ENCODE measurements around the gene SH3BP1. TPM values are rescaled to one million over a fixed set of nuclear protein-coding genes. Genes with fewer than 3 reads are reported as not detected.
"Not testable (repeated sequence)": the region's sequence is repeated elsewhere in the genome, so short reads cannot be mapped to it uniquely, and the experiment has no call there.

The SH3BP1 gene
- total RNA-seq, 1 experiment from 2014 or later: 60.5 TPM

DNA sequence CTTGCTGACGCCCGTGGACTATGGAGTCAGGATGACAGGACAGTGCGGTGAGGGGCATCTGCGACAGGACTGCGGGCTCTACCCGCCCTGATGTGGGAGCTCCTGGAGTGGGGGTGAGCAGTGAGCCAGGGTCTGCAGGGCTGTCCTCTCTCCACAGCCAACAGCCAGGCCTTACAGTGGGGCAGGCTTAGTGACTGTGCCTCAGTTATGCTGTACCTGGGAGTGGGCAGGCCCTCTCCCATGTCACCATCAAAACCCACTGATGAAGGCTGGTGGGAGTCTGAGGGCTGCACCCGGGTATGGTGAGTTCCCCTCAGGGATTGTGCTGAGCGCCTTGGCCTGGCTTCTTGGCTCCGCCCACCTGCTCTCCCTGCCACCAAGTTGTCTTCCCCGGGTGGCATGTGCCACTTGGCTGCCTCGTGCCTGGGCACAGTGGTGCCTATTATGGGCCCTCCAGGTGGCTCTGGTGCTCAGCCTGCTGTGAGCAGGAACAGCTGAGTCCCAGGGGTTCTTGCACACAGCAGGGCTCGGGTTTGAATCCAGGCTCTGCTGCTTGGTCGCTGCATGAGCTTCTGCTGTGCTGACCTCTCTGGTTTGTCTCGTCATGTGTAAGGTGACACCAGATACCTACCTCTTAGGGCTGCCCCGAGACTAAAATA, 53.3 kb downstream of the SH3BP1 start:
- POLR2A ChIA-PET (ENCODE audit: unreplicated experiment): no interaction called here
- Histone ChIP-seq H4K20me1 (ENCODE audit: insufficient read depth) (peaks cover 11% of the 10 kb centered on the region; the same call in 1 of the 2 replicates), H3K36me3 (ENCODE audit: low read depth) (peaks cover 36% of the 10 kb centered on the region), H3F3A (ENCODE audit: insufficient read depth, low read depth) (peaks cover 51% of the 10 kb centered on the region), H3K9me3 (ENCODE audit: insufficient read depth, low read depth) (no peaks in the 10 kb centered on the region), H3K27ac (no peak overlapping the region), H3K4me2 (no peak overlapping the region), H2AFZ (no peak overlapping the region), H3K4me1 (replicated peaks; ENCODE audit: insufficient read depth) (peaks cover 36% of the 10 kb centered on the region), H3K4me3 (no peak overlapping the region), H3K79me2 (ENCODE audit: low read depth) (peaks cover 22% of the 10 kb centered on the region), H3K27me3 (ENCODE audit: insufficient read depth, low read depth) (no peaks in the 10 kb centered on the region), H3K9me2 (ENCODE audit: insufficient read depth) (no peaks in the 10 kb centered on the region)
- DNase-seq: no peak
- no TSS peak for BruUV-seq (replicated peaks)
- intact Hi-C loops (cut with micrococcal nuclease; ENCODE audit: unreplicated experiment): no loop called here
- no peak for TF ChIP-seq EZH2 (IDR thresholded peaks at IDR 0.05; ENCODE audit: low read depth)
- TF ChIP-seq, protein P1, sequence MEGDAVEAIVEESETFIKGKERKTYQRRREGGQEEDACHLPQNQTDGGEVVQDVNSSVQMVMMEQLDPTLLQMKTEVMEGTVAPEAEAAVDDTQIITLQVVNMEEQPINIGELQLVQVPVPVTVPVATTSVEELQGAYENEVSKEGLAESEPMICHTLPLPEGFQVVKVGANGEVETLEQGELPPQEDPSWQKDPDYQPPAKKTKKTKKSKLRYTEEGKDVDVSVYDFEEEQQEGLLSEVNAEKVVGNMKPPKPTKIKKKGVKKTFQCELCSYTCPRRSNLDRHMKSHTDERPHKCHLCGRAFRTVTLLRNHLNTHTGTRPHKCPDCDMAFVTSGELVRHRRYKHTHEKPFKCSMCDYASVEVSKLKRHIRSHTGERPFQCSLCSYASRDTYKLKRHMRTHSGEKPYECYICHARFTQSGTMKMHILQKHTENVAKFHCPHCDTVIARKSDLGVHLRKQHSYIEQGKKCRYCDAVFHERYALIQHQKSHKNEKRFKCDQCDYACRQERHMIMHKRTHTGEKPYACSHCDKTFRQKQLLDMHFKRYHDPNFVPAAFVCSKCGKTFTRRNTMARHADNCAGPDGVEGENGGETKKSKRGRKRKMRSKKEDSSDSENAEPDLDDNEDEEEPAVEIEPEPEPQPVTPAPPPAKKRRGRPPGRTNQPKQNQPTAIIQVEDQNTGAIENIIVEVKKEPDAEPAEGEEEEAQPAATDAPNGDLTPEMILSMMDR (conservative IDR thresholded peaks at IDR 0.05): no peak
- CTCF ChIA-PET: interaction anchor here (0.6 kb wide), 1 partner anchor 85 kb away, joined by 3 read pairs; no protein-coding TSS in a partner anchor

GRCh38 chr22:37694131-37694530, 54.7 kb downstream of the SH3BP1 start:
- H3K9me3 ChIP-seq (ENCODE audit: insufficient read depth, low read depth); BruUV-seq (replicated peaks); intact Hi-C loops (cut with micrococcal nuclease; ENCODE audit: unreplicated experiment); H3K4me3 ChIP-seq; H3K9me2 ChIP-seq (ENCODE audit: insufficient read depth); H3K79me2 ChIP-seq (ENCODE audit: low read depth); H3K4me2 ChIP-seq; H3K27me3 ChIP-seq (ENCODE audit: insufficient read depth, low read depth); H2AFZ ChIP-seq; H3K27ac ChIP-seq: not testable (repeated sequence)
- ChIA-PET POLR2A (ENCODE audit: unreplicated experiment) (interaction anchor here (0.6 kb wide), 3 partner anchors 8 to 173 kb away, joined by 3 to 4 read pairs (median 4); partner anchors contain the start of gene NOL12), CTCF (interaction anchor here (0.7 kb wide), 2 partner anchors 8 to 51 kb away, joined by 3 to 7 read pairs; partner anchors contain the start of gene NOL12)
- peaks cover 28% of the 10 kb centered on the region for H3K36me3 ChIP-seq (ENCODE audit: low read depth)
- peak in 1 of 2 experiments; percentile 25 for DNase-seq
- peaks cover 40% of the 10 kb centered on the region for H3F3A ChIP-seq (ENCODE audit: insufficient read depth, low read depth)
- H4K20me1 ChIP-seq (ENCODE audit: insufficient read depth): peaks cover 11% of the 10 kb centered on the region; the same call in 1 of the 2 replicates
- H3K4me1 ChIP-seq (replicated peaks; ENCODE audit: insufficient read depth): peaks cover 24% of the 10 kb centered on the region

- Histone ChIP-seq H3K36me3 (ENCODE audit: low read depth) (peaks cover 13% of the 10 kb centered on the region), H3K4me2 (peak overlapping the region; percentile 71), H3F3A (ENCODE audit: insufficient read depth, low read depth) (peaks cover 33% of the 10 kb centered on the region), H3K27ac (0 out of 2 replicates have a peak overlapping the region, but pooled peaks have one; percentile 1), H3K4me1 (replicated peaks; ENCODE audit: insufficient read depth) (peaks cover 17% of the 10 kb centered on the region)
- BruUV-seq (replicated peaks); H4K20me1 ChIP-seq (ENCODE audit: insufficient read depth); H3K9me2 ChIP-seq (ENCODE audit: insufficient read depth); H3K4me3 ChIP-seq; POLR2A ChIA-PET (ENCODE audit: unreplicated experiment); H2AFZ ChIP-seq; H3K79me2 ChIP-seq (ENCODE audit: low read depth); DNase-seq; H3K27me3 ChIP-seq (ENCODE audit: insufficient read depth, low read depth); H3K9me3 ChIP-seq (ENCODE audit: insufficient read depth, low read depth): not testable (repeated sequence)
- intact Hi-C loops (cut with micrococcal nuclease; ENCODE audit: unreplicated experiment): loop anchor here (2.0 kb wide), 2 partner anchors 15 to 47 kb away; no protein-coding TSS in a partner anchor
- CTCF ChIA-PET: interaction anchor here (0.7 to 1.1 kb wide), 2 partner anchors 53 to 88 kb away, joined by 4 to 7 read pairs; no protein-coding TSS in a partner anchor
Measured at GRCh38 chr22:37696260-37696656, 56.8 kb downstream of the SH3BP1 start.

Measured in PC-9 (cell line).